Activated naive CD8-positive, alpha-beta T cell treated with anti-CD3 and anti-CD28 coated beads for 36 hours (primary cell): ENCODE measurements around the gene HS3ST5. TPM values are rescaled to one million over a fixed set of nuclear protein-coding genes. Genes with fewer than 3 reads are reported as not detected.
"Not testable (repeated sequence)": the region's sequence is repeated elsewhere in the genome, so short reads cannot be mapped to it uniquely, and the experiment has no call there.

ENCODE experiments used
- DNase-seq: peaks from one replicate; pipeline ENCODE4 v3.0.0; 2021
- H3K27ac Mint-ChIP-seq: one replicate; pipeline ENCODE4 v1.8.0; 2022; ENCODE audit warnings: mild to moderate bottlenecking, moderate library complexity, mixed read lengths
- H3K27me3 Mint-ChIP-seq: one replicate; pipeline ENCODE4 v1.8.0; 2022; ENCODE audit warnings: mild to moderate bottlenecking, mixed read lengths
- H3K36me3 Mint-ChIP-seq: one replicate; pipeline ENCODE4 v1.8.0; 2021; ENCODE audit warnings: mild to moderate bottlenecking, mixed read lengths
- H3K4me1 Mint-ChIP-seq: one replicate; pipeline ENCODE4 v1.8.0; 2021; ENCODE audit warnings: mixed read lengths
- H3K4me3 Mint-ChIP-seq: one replicate; pipeline ENCODE4 v1.8.0; 2022; ENCODE audit warnings: mild to moderate bottlenecking, moderate library complexity, mixed read lengths
- H3K9me3 Mint-ChIP-seq: one replicate; pipeline ENCODE4 v1.8.0; 2022; ENCODE audit warnings: mixed read lengths
- total RNA-seq, 2 experiments: library from RNA; stranded (reverse); gene quantifications; one replicate each; pipeline ENCODE4 v1.2.3, GENCODE V29; 2021

Gene HS3ST5
- total RNA-seq, 2 experiments from 2014 or later: not detected

GRCh38 chr6:114167583-114168576 is 174.9 kb downstream of the HS3ST5 start:
- H3K27me3 Mint-ChIP-seq: no peaks in the 10 kb centered on the region
- no peak overlapping the region for H3K27ac Mint-ChIP-seq
- H3K4me1 Mint-ChIP-seq: no peaks in the 10 kb centered on the region
- H3K9me3 Mint-ChIP-seq: no peaks in the 10 kb centered on the region
- no peaks in the 10 kb centered on the region for H3K36me3 Mint-ChIP-seq
- no peak for DNase-seq
- H3K4me3 Mint-ChIP-seq: no peak overlapping the region

GRCh38 chr6:114164207-114164606 is 178.6 kb downstream of the HS3ST5 start:
- H3K4me1 Mint-ChIP-seq: no peaks in the 10 kb centered on the region
- no peak for DNase-seq
- H3K4me3 Mint-ChIP-seq: no peak overlapping the region
- no peak overlapping the region for H3K27ac Mint-ChIP-seq
- H3K27me3 Mint-ChIP-seq: no peaks in the 10 kb centered on the region
- no peaks in the 10 kb centered on the region for H3K36me3 Mint-ChIP-seq
- H3K9me3 Mint-ChIP-seq: no peaks in the 10 kb centered on the region

- Mint-ChIP-seq H3K27ac (no peak overlapping the region), H3K36me3 (no peaks in the 10 kb centered on the region), H3K4me1 (no peaks in the 10 kb centered on the region), H3K27me3 (no peaks in the 10 kb centered on the region), H3K4me3 (no peak overlapping the region), H3K9me3 (no peaks in the 10 kb centered on the region)
- no peak for DNase-seq
These were observed 180.0 kb downstream of the HS3ST5 start for GRCh38 chr6:114162691-114163347.

- no peak for DNase-seq
- Mint-ChIP-seq H3K9me3 (no peaks in the 10 kb centered on the region), H3K27me3 (no peaks in the 10 kb centered on the region), H3K4me1 (no peaks in the 10 kb centered on the region), H3K27ac (no peak overlapping the region), H3K36me3 (no peaks in the 10 kb centered on the region), H3K4me3 (no peak overlapping the region)
These were observed 181.9 kb downstream of the HS3ST5 start for GRCh38 chr6:114160881-114161280.

- no peak for DNase-seq
- H3K4me1 Mint-ChIP-seq: no peaks in the 10 kb centered on the region
- no peaks in the 10 kb centered on the region for H3K36me3 Mint-ChIP-seq
- no peaks in the 10 kb centered on the region for H3K9me3 Mint-ChIP-seq
- H3K27ac Mint-ChIP-seq: no peak overlapping the region
- H3K4me3 Mint-ChIP-seq: no peak overlapping the region
- H3K27me3 Mint-ChIP-seq: no peaks in the 10 kb centered on the region
These were observed 183.1 kb downstream of the HS3ST5 start for GRCh38 chr6:114159727-114160126.

GRCh38 chr6:114158838-114159694 is 183.8 kb downstream of the HS3ST5 start:
- no peaks in the 10 kb centered on the region for H3K27me3 Mint-ChIP-seq
- H3K9me3 Mint-ChIP-seq: no peaks in the 10 kb centered on the region
- H3K36me3 Mint-ChIP-seq: no peaks in the 10 kb centered on the region
- no peaks in the 10 kb centered on the region for H3K4me1 Mint-ChIP-seq
- H3K27ac Mint-ChIP-seq: no peak overlapping the region
- DNase-seq: no peak
- no peak overlapping the region for H3K4me3 Mint-ChIP-seq

- no peak overlapping the region for H3K4me3 Mint-ChIP-seq
- no peaks in the 10 kb centered on the region for H3K36me3 Mint-ChIP-seq
- H3K9me3 Mint-ChIP-seq: no peaks in the 10 kb centered on the region
- DNase-seq: no peak
- no peak overlapping the region for H3K27ac Mint-ChIP-seq
- H3K4me1 Mint-ChIP-seq: no peaks in the 10 kb centered on the region
- H3K27me3 Mint-ChIP-seq: no peaks in the 10 kb centered on the region
These were observed 184.4 kb downstream of the HS3ST5 start for GRCh38 chr6:114158411-114158810.

- Mint-ChIP-seq H3K36me3 (no peaks in the 10 kb centered on the region), H3K4me1 (no peaks in the 10 kb centered on the region), H3K9me3 (no peaks in the 10 kb centered on the region), H3K27me3 (no peaks in the 10 kb centered on the region), H3K27ac (no peak overlapping the region), H3K4me3 (no peak overlapping the region)
- no peak for DNase-seq
These were observed 185.0 kb downstream of the HS3ST5 start for GRCh38 chr6:114157848-114158247.

- H3K27ac Mint-ChIP-seq: no peak overlapping the region
- H3K4me1 Mint-ChIP-seq: no peaks in the 10 kb centered on the region
- H3K4me3 Mint-ChIP-seq: no peak overlapping the region
- no peaks in the 10 kb centered on the region for H3K9me3 Mint-ChIP-seq
- no peak for DNase-seq
- H3K36me3 Mint-ChIP-seq: no peaks in the 10 kb centered on the region
- H3K27me3 Mint-ChIP-seq: no peaks in the 10 kb centered on the region
These were observed 187.1 kb downstream of the HS3ST5 start for GRCh38 chr6:114155763-114156162.

GRCh38 chr6:114154812-114155211 is 188.0 kb downstream of the HS3ST5 start:
- no peak for DNase-seq
- no peaks in the 10 kb centered on the region for H3K36me3 Mint-ChIP-seq
- no peak overlapping the region for H3K4me3 Mint-ChIP-seq
- H3K27ac Mint-ChIP-seq: no peak overlapping the region
- no peaks in the 10 kb centered on the region for H3K9me3 Mint-ChIP-seq
- no peaks in the 10 kb centered on the region for H3K27me3 Mint-ChIP-seq
- no peaks in the 10 kb centered on the region for H3K4me1 Mint-ChIP-seq

GRCh38 chr6:114153448-114153847 is 189.4 kb downstream of the HS3ST5 start:
- H3K9me3 Mint-ChIP-seq: no peaks in the 10 kb centered on the region
- H3K4me1 Mint-ChIP-seq: no peaks in the 10 kb centered on the region

GRCh38 chr6:114151064-114151690 is 191.6 kb downstream of the HS3ST5 start:
- Mint-ChIP-seq H3K9me3 (peaks cover 3% of the 10 kb centered on the region), H3K27me3 (peaks cover 4% of the 10 kb centered on the region), H3K36me3 (no peaks in the 10 kb centered on the region), H3K4me1 (no peaks in the 10 kb centered on the region), H3K4me3 (no peak overlapping the region), H3K27ac (no peak overlapping the region)
- no peak for DNase-seq

More at GRCh38 chr6:114153448-114153847, 189.4 kb downstream of the HS3ST5 start:
- Mint-ChIP-seq H3K27ac (no peak overlapping the region), H3K4me3 (no peak overlapping the region), H3K27me3 (no peaks in the 10 kb centered on the region), H3K36me3 (no peaks in the 10 kb centered on the region)
- no peak for DNase-seq

- H3K27me3 Mint-ChIP-seq, H3K36me3 Mint-ChIP-seq, H3K27ac Mint-ChIP-seq, H3K9me3 Mint-ChIP-seq, H3K4me3 Mint-ChIP-seq, H3K4me1 Mint-ChIP-seq, DNase-seq: not testable (repeated sequence)
These were observed 193.6 kb downstream of the HS3ST5 start for GRCh38 chr6:114149182-114149581.
